Measurements from ENCODE around the gene PLN.

The PLN gene

GRCh38 chr6:118562248-118562647 is 14.2 kb downstream of the PLN start:
- peaks cover 8% of the 10 kb centered on the region for H3K4me1 ChIP-seq (ENCODE audit: control insufficient read depth, insufficient read depth, low read length)
- DNase-seq (ENCODE audit: low read depth) = no peak
- no peaks in the 10 kb centered on the region for H3K36me3 ChIP-seq (ENCODE audit: control insufficient read depth, insufficient read depth, low read length, severe bottlenecking)
- H3K9me3 ChIP-seq (ENCODE audit: control insufficient read depth, low read length) = no peaks in the 10 kb centered on the region
- H3K9ac ChIP-seq (ENCODE audit: low read length) = no peak overlapping the region
- H3K27me3 ChIP-seq (replicated peaks; ENCODE audit: control insufficient read depth, insufficient read depth, low read length) = no peaks in the 10 kb centered on the region
- H3K4me3 ChIP-seq (ENCODE audit: low read length) = no peak overlapping the region

GRCh38 chr6:118562959-118563358 is 14.9 kb downstream of the PLN start:
- Histone ChIP-seq H3K27me3 (replicated peaks; ENCODE audit: control insufficient read depth, insufficient read depth, low read length) (no peaks in the 10 kb centered on the region), H3K4me1 (ENCODE audit: control insufficient read depth, insufficient read depth, low read length) (peaks cover 8% of the 10 kb centered on the region), H3K4me3 (ENCODE audit: low read length) (no peak overlapping the region), H3K36me3 (ENCODE audit: control insufficient read depth, insufficient read depth, low read length, severe bottlenecking) (no peaks in the 10 kb centered on the region), H3K9ac (ENCODE audit: low read length) (no peak overlapping the region), H3K9me3 (ENCODE audit: control insufficient read depth, low read length) (no peaks in the 10 kb centered on the region)
- DNase-seq (ENCODE audit: low read depth) = peak; percentile 14

- DNase-seq (ENCODE audit: low read depth) = no peak
- Histone ChIP-seq H3K4me1 (ENCODE audit: control insufficient read depth, insufficient read depth, low read length) (peaks cover 8% of the 10 kb centered on the region), H3K36me3 (ENCODE audit: control insufficient read depth, insufficient read depth, low read length, severe bottlenecking) (no peaks in the 10 kb centered on the region), H3K9ac (ENCODE audit: low read length) (no peak overlapping the region), H3K27me3 (replicated peaks; ENCODE audit: control insufficient read depth, insufficient read depth, low read length) (no peaks in the 10 kb centered on the region), H3K4me3 (ENCODE audit: low read length) (no peak overlapping the region), H3K9me3 (ENCODE audit: control insufficient read depth, low read length) (no peaks in the 10 kb centered on the region)
Measured at GRCh38 chr6:118565311-118565960, 17.3 kb downstream of the PLN start.

- peaks cover 4% of the 10 kb centered on the region for H3K4me1 ChIP-seq (ENCODE audit: control insufficient read depth, insufficient read depth, low read length)
- no peak overlapping the region for H3K4me3 ChIP-seq (ENCODE audit: low read length)
- no peak for DNase-seq (ENCODE audit: low read depth)
- no peaks in the 10 kb centered on the region for H3K9me3 ChIP-seq (ENCODE audit: control insufficient read depth, low read length)
- H3K36me3 ChIP-seq (ENCODE audit: control insufficient read depth, insufficient read depth, low read length, severe bottlenecking) = no peaks in the 10 kb centered on the region
- no peaks in the 10 kb centered on the region for H3K27me3 ChIP-seq (replicated peaks; ENCODE audit: control insufficient read depth, insufficient read depth, low read length)
- no peak overlapping the region for H3K9ac ChIP-seq (ENCODE audit: low read length)
Measured at GRCh38 chr6:118567974-118568373, 19.9 kb downstream of the PLN start.

- Histone ChIP-seq H3K9ac (ENCODE audit: low read length) (no peak overlapping the region), H3K27me3 (replicated peaks; ENCODE audit: control insufficient read depth, insufficient read depth, low read length) (no peaks in the 10 kb centered on the region), H3K4me1 (ENCODE audit: control insufficient read depth, insufficient read depth, low read length) (no peaks in the 10 kb centered on the region), H3K4me3 (ENCODE audit: low read length) (no peak overlapping the region), H3K36me3 (ENCODE audit: control insufficient read depth, insufficient read depth, low read length, severe bottlenecking) (peaks cover 8% of the 10 kb centered on the region), H3K9me3 (ENCODE audit: control insufficient read depth, low read length) (peaks cover 13% of the 10 kb centered on the region)
- no peak for DNase-seq (ENCODE audit: low read depth)
Measured at GRCh38 chr6:118569498-118569897, 21.4 kb downstream of the PLN start.

- no peak for DNase-seq (ENCODE audit: low read depth)
- Histone ChIP-seq H3K4me1 (ENCODE audit: control insufficient read depth, insufficient read depth, low read length) (no peaks in the 10 kb centered on the region), H3K9me3 (ENCODE audit: control insufficient read depth, low read length) (peaks cover 20% of the 10 kb centered on the region), H3K36me3 (ENCODE audit: control insufficient read depth, insufficient read depth, low read length, severe bottlenecking) (peaks cover 12% of the 10 kb centered on the region), H3K9ac (ENCODE audit: low read length) (no peak overlapping the region), H3K27me3 (replicated peaks; ENCODE audit: control insufficient read depth, insufficient read depth, low read length) (no peaks in the 10 kb centered on the region), H3K4me3 (ENCODE audit: low read length) (no peak overlapping the region)
Measured at GRCh38 chr6:118571121-118571520, 23.0 kb downstream of the PLN start.

GRCh38 chr6:118574051-118574865 is 26.2 kb downstream of the PLN start:
- Histone ChIP-seq H3K9ac (ENCODE audit: low read length) (no peak overlapping the region), H3K4me1 (ENCODE audit: control insufficient read depth, insufficient read depth, low read length) (no peaks in the 10 kb centered on the region), H3K4me3 (ENCODE audit: low read length) (peak overlapping the region; percentile 14), H3K27me3 (replicated peaks; ENCODE audit: control insufficient read depth, insufficient read depth, low read length) (no peaks in the 10 kb centered on the region), H3K36me3 (ENCODE audit: control insufficient read depth, insufficient read depth, low read length, severe bottlenecking) (peaks cover 12% of the 10 kb centered on the region), H3K9me3 (ENCODE audit: control insufficient read depth, low read length) (peaks cover 30% of the 10 kb centered on the region)
- DNase-seq (ENCODE audit: low read depth) = no peak

- no peak overlapping the region for H3K9ac ChIP-seq (ENCODE audit: low read length)
- H3K27me3 ChIP-seq (replicated peaks; ENCODE audit: control insufficient read depth, insufficient read depth, low read length) = no peaks in the 10 kb centered on the region
- H3K9me3 ChIP-seq (ENCODE audit: control insufficient read depth, low read length) = peaks cover 30% of the 10 kb centered on the region
- DNase-seq (ENCODE audit: low read depth) = no peak
- peaks cover 22% of the 10 kb centered on the region for H3K4me1 ChIP-seq (ENCODE audit: control insufficient read depth, insufficient read depth, low read length)
- no peak overlapping the region for H3K4me3 ChIP-seq (ENCODE audit: low read length)
- H3K36me3 ChIP-seq (ENCODE audit: control insufficient read depth, insufficient read depth, low read length, severe bottlenecking) = peaks cover 12% of the 10 kb centered on the region
Measured at GRCh38 chr6:118577972-118578371, 29.9 kb downstream of the PLN start.

- no peaks in the 10 kb centered on the region for H3K27me3 ChIP-seq (replicated peaks; ENCODE audit: control insufficient read depth, insufficient read depth, low read length)
- H3K4me1 ChIP-seq (ENCODE audit: control insufficient read depth, insufficient read depth, low read length) = peaks cover 22% of the 10 kb centered on the region
- peaks cover 26% of the 10 kb centered on the region for H3K9me3 ChIP-seq (ENCODE audit: control insufficient read depth, low read length)
- peaks cover 12% of the 10 kb centered on the region for H3K36me3 ChIP-seq (ENCODE audit: control insufficient read depth, insufficient read depth, low read length, severe bottlenecking)
- H3K4me3 ChIP-seq (ENCODE audit: low read length) = no peak overlapping the region
- no peak for DNase-seq (ENCODE audit: low read depth)
- no peak overlapping the region for H3K9ac ChIP-seq (ENCODE audit: low read length)
Measured at GRCh38 chr6:118578617-118579016, 30.5 kb downstream of the PLN start.

- H3K36me3 ChIP-seq (ENCODE audit: control insufficient read depth, insufficient read depth, low read length, severe bottlenecking) = peaks cover under 1% of the 10 kb centered on the region
- H3K9me3 ChIP-seq (ENCODE audit: control insufficient read depth, low read length) = peaks cover 14% of the 10 kb centered on the region
- H3K27me3 ChIP-seq (replicated peaks; ENCODE audit: control insufficient read depth, insufficient read depth, low read length) = no peaks in the 10 kb centered on the region
- no peak overlapping the region for H3K9ac ChIP-seq (ENCODE audit: low read length)
- no peak for DNase-seq (ENCODE audit: low read depth)
- peaks cover 22% of the 10 kb centered on the region for H3K4me1 ChIP-seq (ENCODE audit: control insufficient read depth, insufficient read depth, low read length)
- H3K4me3 ChIP-seq (ENCODE audit: low read length) = no peak overlapping the region
Measured at GRCh38 chr6:118579786-118580185, 31.7 kb downstream of the PLN start.

GRCh38 chr6:118580585-118581419 is 32.7 kb downstream of the PLN start:
- Histone ChIP-seq H3K36me3 (ENCODE audit: control insufficient read depth, insufficient read depth, low read length, severe bottlenecking) (no peaks in the 10 kb centered on the region), H3K9ac (ENCODE audit: low read length) (peak overlapping the region; percentile 57), H3K4me1 (ENCODE audit: control insufficient read depth, insufficient read depth, low read length) (peaks cover 22% of the 10 kb centered on the region), H3K9me3 (ENCODE audit: control insufficient read depth, low read length) (peaks cover 11% of the 10 kb centered on the region), H3K27me3 (replicated peaks; ENCODE audit: control insufficient read depth, insufficient read depth, low read length) (no peaks in the 10 kb centered on the region), H3K4me3 (ENCODE audit: low read length) (peak overlapping the region; percentile 32)
- peak; percentile 85 for DNase-seq (ENCODE audit: low read depth)

Measured in adipocyte (in vitro differentiated cells).